GM12865 (cell line): ENCODE measurements around the gene LMTK2.

Experiments
- DNase-seq: peaks from one replicate; pipeline ENCODE4 v3.0.0; 2010; ENCODE audit warnings: low read depth
- H3K4me3 ChIP-seq: 2 replicates; pipeline ENCODE4 v1.5.1; 2011; ENCODE audit warnings: mild to moderate bottlenecking, low read depth, low read length, control low read depth
- TF ChIP-seq, protein P1 (sequence below): IDR thresholded peaks from 2 replicates; pipeline ENCODE4 v1.5.1; 2011; ENCODE audit warnings: low read length, control low read depth, low read depth, inconsistent platforms; ENCODE audit not compliant: insufficient read depth; ENCODE audit errors: missing control alignments

Gene LMTK2

DNA sequence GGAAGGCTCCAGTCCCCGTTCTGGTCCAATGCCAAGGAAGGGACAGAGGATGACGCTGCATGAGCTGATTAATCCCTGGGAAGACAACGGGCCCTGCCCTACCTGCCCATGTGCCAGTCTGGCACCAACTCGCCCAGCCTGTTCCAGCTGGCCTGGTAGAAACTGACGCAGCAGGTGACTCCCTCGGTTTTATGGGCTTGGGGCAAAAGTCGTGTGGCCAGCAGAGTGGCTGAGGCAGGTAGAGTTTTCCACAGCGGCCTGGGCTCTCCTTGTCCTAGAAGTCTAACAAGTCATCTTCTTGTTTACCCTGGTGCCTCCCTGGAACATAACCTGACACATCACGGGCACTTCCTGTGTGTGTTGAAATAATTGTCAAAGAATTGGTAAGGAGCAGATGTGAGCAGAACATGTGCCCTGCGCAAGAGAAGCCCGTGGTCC lies 20.4 kb upstream of the LMTK2 start:
- no peak overlapping the region for H3K4me3 ChIP-seq
- TF ChIP-seq, protein P1, sequence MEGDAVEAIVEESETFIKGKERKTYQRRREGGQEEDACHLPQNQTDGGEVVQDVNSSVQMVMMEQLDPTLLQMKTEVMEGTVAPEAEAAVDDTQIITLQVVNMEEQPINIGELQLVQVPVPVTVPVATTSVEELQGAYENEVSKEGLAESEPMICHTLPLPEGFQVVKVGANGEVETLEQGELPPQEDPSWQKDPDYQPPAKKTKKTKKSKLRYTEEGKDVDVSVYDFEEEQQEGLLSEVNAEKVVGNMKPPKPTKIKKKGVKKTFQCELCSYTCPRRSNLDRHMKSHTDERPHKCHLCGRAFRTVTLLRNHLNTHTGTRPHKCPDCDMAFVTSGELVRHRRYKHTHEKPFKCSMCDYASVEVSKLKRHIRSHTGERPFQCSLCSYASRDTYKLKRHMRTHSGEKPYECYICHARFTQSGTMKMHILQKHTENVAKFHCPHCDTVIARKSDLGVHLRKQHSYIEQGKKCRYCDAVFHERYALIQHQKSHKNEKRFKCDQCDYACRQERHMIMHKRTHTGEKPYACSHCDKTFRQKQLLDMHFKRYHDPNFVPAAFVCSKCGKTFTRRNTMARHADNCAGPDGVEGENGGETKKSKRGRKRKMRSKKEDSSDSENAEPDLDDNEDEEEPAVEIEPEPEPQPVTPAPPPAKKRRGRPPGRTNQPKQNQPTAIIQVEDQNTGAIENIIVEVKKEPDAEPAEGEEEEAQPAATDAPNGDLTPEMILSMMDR: no peak
- DNase-seq: no peak

DNA sequence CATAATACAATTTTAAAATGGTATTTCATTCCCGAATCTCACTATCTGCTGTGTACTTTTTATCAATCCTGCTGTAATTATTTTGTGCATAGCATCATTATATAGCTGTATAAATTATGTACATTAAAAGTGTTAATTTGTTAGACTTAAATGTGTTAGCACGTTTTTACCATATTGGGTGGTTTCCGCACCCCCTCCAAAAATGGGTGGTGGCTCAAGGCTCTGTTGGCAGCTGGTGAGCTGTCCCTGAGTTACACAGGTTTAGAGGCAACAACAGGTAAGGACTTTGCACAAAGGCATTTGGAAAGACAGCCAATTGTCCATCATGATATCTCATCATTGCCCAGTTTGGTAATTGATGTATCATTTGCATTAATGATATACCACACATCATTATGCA lies 18.6 kb upstream of the LMTK2 start:
- TF ChIP-seq, protein P1: no peak
- no peak for DNase-seq
- no peak overlapping the region for H3K4me3 ChIP-seq

DNA sequence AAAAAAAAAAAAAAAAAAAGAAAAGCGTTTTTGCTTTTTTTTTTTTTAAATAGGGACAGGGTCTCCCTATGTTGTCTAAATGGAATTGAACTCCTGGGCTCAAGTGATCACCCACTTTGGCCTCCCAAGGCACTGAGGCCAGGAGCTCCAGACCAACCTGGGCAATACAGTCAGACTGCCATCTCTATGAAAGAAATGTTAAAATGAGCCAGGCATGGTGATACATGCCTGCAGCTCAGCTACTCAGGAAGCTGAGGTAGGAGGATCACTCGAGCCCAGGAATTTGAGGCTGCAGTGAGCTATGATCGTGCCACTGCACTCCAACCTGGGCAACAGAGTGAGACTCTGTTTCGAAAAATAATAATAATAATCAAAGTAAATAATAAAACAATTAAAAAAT lies 16.5 kb upstream of the LMTK2 start:
- TF ChIP-seq, protein P1: no peak
- DNase-seq: no peak

DNA sequence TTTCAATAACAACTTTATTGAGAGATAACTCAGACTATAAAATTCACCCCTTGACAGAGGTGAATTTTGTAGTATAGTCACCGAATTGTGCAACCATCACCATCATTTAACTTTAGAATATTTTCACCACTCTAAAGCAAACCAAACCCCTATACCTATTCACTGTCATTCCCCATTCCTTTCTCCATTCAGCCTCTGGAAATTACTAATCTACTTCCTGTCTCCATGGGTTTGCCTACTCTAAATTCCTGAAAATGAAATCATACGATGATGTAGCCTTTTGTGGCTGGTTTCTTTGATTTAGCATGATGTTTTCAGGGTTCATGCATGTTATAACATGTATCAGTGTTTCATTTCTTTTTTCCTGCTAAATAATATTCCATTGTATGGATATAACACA lies 15.6 kb upstream of the LMTK2 start:
- DNase-seq: no peak
- TF ChIP-seq, protein P1: no peak
- H3K4me3 ChIP-seq: no peak overlapping the region

More for the DNA sequence above, 16.5 kb upstream of the LMTK2 start:
- H3K4me3 ChIP-seq: no peak overlapping the region

DNA sequence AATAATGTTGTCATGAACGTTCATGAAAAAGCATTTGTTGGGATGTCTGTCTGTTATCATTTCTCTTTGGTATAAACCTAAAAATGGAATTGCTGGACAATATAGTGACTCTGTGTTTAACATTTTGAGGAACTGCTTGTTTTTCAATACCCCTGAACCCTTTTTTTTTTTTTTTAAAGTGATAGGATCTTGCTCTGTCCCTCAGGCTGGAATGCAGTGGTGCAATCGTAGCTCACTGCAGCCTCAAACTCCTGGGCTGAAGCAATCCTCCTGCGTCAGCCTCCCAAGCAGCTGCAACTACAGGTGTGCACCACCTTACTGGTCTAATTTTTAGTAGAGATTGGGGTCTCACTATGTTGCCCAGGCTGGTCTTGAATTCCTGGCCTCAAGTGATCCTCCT lies 15.1 kb upstream of the LMTK2 start:
- H3K4me3 ChIP-seq: no peak overlapping the region
- TF ChIP-seq, protein P1: no peak
- DNase-seq: no peak

DNA sequence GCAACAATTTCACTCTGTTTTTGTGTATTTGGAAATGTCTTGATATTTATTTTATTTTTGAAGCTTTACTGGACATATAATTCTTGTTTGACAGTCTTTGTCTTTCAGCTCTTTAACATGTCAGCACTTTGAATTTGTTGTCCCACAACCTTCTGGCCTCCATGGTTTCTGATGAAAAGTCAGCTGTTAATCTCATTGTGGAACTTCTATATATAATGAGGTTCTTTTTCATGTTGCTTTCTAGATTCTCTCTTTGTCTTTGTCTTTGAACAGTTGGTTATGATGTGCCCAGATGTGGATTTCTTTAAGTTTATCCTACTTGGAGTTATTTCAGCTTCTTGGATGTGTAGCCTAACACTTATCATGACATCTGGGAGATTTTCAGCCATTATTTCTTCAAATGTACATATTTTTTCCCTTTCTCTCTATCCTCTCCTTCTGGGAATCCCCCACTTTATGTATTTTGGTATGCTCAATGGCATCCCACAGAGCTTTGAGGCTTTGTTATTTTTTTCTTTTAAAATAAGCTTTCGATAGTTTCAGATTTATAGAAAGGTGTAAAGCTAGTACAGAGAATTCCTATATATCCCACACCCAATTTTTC lies 9.5 kb upstream of the LMTK2 start:
- TF ChIP-seq, protein P1: no peak
- DNase-seq: no peak
- no peak overlapping the region for H3K4me3 ChIP-seq

DNA sequence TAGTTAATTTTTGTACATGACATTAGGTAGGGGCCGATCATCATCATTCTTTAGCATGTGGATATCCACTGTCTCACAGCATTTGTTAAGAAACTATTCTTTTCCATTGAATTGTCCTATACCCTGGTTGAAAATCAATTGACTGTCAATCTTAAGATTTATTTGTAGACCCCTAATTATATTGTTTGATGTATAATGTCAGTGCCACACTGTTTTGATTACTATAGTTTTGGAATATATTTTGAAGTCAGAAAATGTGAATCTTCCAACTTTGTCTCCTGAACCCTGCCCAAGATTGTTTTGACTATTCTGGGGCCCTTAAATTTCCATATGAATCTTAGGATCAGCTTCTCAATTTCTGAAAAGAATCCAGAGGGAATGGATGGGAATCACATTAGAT lies 6.6 kb upstream of the LMTK2 start:
- DNase-seq: no peak
- H3K4me3 ChIP-seq: no peak overlapping the region
- TF ChIP-seq, protein P1: no peak
